ENCODE results near the gene TNFAIP8. TPM values are rescaled to one million over a fixed set of nuclear protein-coding genes. Genes with fewer than 3 reads are reported as not detected.

The TNFAIP8 gene
- total RNA-seq, 2 donors from 2014 or later: 29.6 to 39.5 TPM

DNA sequence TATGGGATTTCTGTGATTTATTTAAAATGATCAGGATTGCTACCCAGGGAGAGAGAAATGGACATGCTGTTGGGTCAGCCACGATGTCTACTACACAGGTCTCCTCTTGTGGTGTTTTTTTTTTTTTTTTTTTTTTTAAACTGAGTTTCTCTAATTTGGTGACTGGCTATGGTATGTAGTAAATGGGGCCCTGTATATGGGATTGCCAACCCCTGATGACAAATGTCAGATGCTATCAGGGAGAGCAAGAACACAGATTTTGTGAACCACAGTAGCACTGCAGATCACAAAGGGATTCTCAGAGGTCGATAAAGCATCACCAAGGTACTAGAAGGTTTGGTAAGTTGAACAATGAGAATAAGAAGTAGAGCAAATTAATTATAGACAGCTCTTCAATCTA is 16.5 kb upstream of the TNFAIP8 start:
- TF ChIP-seq, protein P1, sequence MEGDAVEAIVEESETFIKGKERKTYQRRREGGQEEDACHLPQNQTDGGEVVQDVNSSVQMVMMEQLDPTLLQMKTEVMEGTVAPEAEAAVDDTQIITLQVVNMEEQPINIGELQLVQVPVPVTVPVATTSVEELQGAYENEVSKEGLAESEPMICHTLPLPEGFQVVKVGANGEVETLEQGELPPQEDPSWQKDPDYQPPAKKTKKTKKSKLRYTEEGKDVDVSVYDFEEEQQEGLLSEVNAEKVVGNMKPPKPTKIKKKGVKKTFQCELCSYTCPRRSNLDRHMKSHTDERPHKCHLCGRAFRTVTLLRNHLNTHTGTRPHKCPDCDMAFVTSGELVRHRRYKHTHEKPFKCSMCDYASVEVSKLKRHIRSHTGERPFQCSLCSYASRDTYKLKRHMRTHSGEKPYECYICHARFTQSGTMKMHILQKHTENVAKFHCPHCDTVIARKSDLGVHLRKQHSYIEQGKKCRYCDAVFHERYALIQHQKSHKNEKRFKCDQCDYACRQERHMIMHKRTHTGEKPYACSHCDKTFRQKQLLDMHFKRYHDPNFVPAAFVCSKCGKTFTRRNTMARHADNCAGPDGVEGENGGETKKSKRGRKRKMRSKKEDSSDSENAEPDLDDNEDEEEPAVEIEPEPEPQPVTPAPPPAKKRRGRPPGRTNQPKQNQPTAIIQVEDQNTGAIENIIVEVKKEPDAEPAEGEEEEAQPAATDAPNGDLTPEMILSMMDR (conservative IDR thresholded peaks at IDR 0.05): no peak

DNA sequence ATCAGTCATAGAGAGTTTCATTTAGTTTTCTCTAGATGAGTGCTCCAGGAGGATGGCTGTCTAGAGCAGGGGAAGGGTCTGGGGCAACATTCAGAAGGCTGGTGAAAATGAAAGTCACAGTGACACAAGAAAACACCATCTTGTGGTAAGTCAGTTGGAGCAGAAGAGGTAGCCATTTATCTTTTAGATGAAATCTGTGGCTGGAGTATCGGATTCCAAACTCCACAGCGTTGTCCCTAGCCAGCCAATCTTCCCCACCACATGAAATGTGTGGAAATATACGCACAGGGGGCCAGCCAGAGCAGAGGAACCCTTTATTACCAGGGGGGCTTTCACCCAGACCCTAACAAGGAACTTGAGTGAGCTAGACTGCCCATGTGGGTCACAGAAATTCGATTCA is 15.9 kb upstream of the TNFAIP8 start:
- no peaks in the 10 kb centered on the region for H3K36me3 ChIP-seq (ENCODE audit: control insufficient read depth, insufficient read depth, low read length)
- H3K4me1 Mint-ChIP-seq: peaks cover 43% of the 10 kb centered on the region
- TF ChIP-seq, protein P1 (conservative IDR thresholded peaks at IDR 0.05): no peak
- 92 to 100% methylated on average over 2 to 4 of the region's 4 CpGs for WGBS, 2 experiments (ENCODE audit: insufficient coverage in 1 of 2, insufficient read length in 1 of 2)
- no peaks in the 10 kb centered on the region for H3K27me3 Mint-ChIP-seq (ENCODE audit: insufficient read depth)
- no peak overlapping the region for H3K4me3 ChIP-seq (ENCODE audit: low read length)
- H3K4me3 Mint-ChIP-seq: no peak overlapping the region
- peaks cover 12% of the 10 kb centered on the region for H3K4me1 ChIP-seq (ENCODE audit: control insufficient read depth, insufficient read depth, low read length)
- H3K9ac ChIP-seq (ENCODE audit: extremely low read depth, low read length, poor library complexity, severe bottlenecking): no peak overlapping the region
- no peak overlapping the region for H3K27ac Mint-ChIP-seq
- no peaks in the 10 kb centered on the region for H3K9me3 ChIP-seq (ENCODE audit: control insufficient read depth, low read length)
- no peak overlapping the region for H3K27ac ChIP-seq (ENCODE audit: low read depth, low read length)
- DNase-seq: no peak
- H3K36me3 Mint-ChIP-seq (ENCODE audit: low read depth): no peaks in the 10 kb centered on the region
- no peaks in the 10 kb centered on the region for H3K9me3 Mint-ChIP-seq
- H3K27me3 ChIP-seq (ENCODE audit: control insufficient read depth, insufficient read depth, low read length, poor library complexity, severe bottlenecking): no peaks in the 10 kb centered on the region

More for the DNA sequence above, 16.5 kb upstream of the TNFAIP8 start:
- Mint-ChIP-seq H3K27me3 (ENCODE audit: insufficient read depth) (no peaks in the 10 kb centered on the region), H3K9me3 (no peaks in the 10 kb centered on the region), H3K4me1 (peaks cover 49% of the 10 kb centered on the region), H3K36me3 (ENCODE audit: low read depth) (no peaks in the 10 kb centered on the region), H3K27ac (no peak overlapping the region), H3K4me3 (no peak overlapping the region)
- Histone ChIP-seq H3K4me1 (ENCODE audit: control insufficient read depth, insufficient read depth, low read length) (peaks cover 13% of the 10 kb centered on the region), H3K36me3 (ENCODE audit: control insufficient read depth, insufficient read depth, low read length) (no peaks in the 10 kb centered on the region), H3K27ac (ENCODE audit: low read depth, low read length) (no peak overlapping the region), H3K4me3 (ENCODE audit: low read length) (no peak overlapping the region), H3K9me3 (ENCODE audit: control insufficient read depth, low read length) (no peaks in the 10 kb centered on the region), H3K27me3 (ENCODE audit: control insufficient read depth, insufficient read depth, low read length, poor library complexity, severe bottlenecking) (no peaks in the 10 kb centered on the region), H3K9ac (ENCODE audit: extremely low read depth, low read length, poor library complexity, severe bottlenecking) (no peak overlapping the region)
- no peak for DNase-seq
- 89% methylated on average over 2 of the region's 2 CpGs; no CpG with 5 or more reads in 1 of the 2 experiments for WGBS, 2 experiments (ENCODE audit: insufficient coverage in 1 of 2, insufficient read length in 1 of 2)

DNA sequence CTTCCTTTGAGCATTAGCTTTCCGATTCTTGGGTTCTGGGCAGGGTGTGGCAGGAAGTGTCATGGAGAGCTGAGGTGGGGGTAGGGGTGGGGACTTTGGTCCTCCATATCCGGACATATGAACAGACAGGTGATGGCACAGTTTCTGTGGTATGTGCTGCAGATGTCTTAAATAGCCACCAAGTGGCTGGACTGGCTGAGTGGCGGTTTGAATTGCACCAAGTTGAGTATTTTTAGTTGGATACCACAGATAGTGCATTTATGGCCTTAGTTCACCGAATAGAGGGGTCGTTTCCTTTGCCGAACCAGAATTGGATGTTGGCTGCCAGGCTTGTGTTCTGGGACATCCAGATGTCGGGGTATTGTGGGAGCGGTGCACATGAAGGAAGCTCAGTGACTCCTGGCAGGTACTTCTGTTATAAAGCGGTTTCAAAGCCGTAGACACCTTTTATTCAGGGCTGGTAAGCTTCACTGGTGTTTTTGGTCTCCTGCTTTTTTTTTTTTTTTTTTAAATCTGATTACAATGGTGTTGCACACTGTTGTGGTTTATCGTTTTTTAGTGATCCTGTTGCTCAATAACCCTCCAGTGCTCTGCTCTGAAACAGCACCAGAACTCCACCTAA is 15.1 kb upstream of the TNFAIP8 start:
- DNase-seq: no peak
- no peaks in the 10 kb centered on the region for H3K36me3 ChIP-seq (ENCODE audit: control insufficient read depth, insufficient read depth, low read length)
- Mint-ChIP-seq H3K27me3 (ENCODE audit: insufficient read depth) (no peaks in the 10 kb centered on the region), H3K4me1 (peaks cover 43% of the 10 kb centered on the region), H3K36me3 (ENCODE audit: low read depth) (no peaks in the 10 kb centered on the region), H3K9me3 (no peaks in the 10 kb centered on the region), H3K27ac (peak overlapping the region; percentile 7), H3K4me3 (no peak overlapping the region)
- no peaks in the 10 kb centered on the region for H3K9me3 ChIP-seq (ENCODE audit: control insufficient read depth, low read length)
- H3K4me1 ChIP-seq (ENCODE audit: control insufficient read depth, insufficient read depth, low read length): peaks cover 10% of the 10 kb centered on the region
- 97 to 99% methylated on average over 8 to 11 of the region's 11 CpGs for WGBS, 2 experiments (ENCODE audit: insufficient coverage in 1 of 2, insufficient read length in 1 of 2)
- H3K4me3 ChIP-seq (ENCODE audit: low read length): no peak overlapping the region
- no peaks in the 10 kb centered on the region for H3K27me3 ChIP-seq (ENCODE audit: control insufficient read depth, insufficient read depth, low read length, poor library complexity, severe bottlenecking)
- no peak overlapping the region for H3K27ac ChIP-seq (ENCODE audit: low read depth, low read length)
- H3K9ac ChIP-seq (ENCODE audit: extremely low read depth, low read length, poor library complexity, severe bottlenecking): no peak overlapping the region
- TF ChIP-seq, protein P1 (conservative IDR thresholded peaks at IDR 0.05): no peak
